Measurements from ENCODE around the gene NAALAD2. TPM values are rescaled to one million over a fixed set of nuclear protein-coding genes. Genes with fewer than 3 reads are reported as not detected.

The NAALAD2 gene
- polyA plus RNA-seq, 1 donor (not counting 4 experiments of a cell fraction or from before 2014, with no cell fraction given) = not detected

DNA sequence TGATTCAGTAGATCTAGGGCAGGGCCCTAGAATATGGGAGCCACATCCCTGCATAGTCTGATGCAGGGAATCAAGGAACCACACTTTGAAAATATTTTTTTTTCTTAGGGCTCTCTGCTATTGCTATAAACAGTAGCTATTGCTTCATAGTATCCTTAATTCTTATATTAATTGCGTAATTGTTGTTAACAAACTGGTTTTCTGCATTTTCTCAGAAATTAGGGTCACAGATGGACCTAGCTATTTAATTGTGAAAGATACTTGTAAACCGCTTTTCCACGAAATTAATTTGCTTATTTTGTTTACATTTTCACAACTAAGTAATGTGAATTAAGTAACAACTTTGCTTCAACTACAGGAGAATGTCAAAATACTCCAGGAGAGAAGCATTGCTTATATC is 34.1 kb downstream of the NAALAD2 start:
- no peak for FAIRE-seq
- dilution Hi-C loops (cut with MboI; ENCODE audit: extremely low pct_ligation_motif_present, low sequenced_read_pairs) = no loop called here

DNA sequence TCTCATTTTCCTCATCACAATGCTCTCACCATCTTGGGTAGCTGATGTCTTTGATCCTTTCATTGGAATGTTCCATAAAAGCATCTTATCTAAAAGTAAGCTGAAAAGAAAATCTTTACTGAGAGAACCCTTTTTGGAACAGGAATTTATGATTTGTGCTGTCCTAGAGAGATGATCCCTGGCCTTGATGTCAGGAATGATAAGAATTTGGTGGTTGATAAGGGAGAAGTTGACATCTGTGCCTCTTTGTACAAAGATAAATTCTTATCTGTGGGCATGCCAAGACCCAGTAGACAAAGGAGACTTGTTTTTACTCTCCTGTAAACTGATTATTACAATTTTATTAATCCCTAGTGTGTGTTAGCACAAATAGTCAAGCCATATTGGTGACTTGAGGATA is 36.9 kb downstream of the NAALAD2 start:
- Histone ChIP-seq H3K9ac (ENCODE audit: control insufficient read depth, extremely low read depth, insufficient read depth, low read length) (no peak overlapping the region), H2AFZ (ENCODE audit: control insufficient read depth, low read length) (no peak overlapping the region), H3K4me3 (ENCODE audit: control insufficient read depth in 2 of 3, extremely low read depth in 1 of 3, insufficient read depth in 2 of 3, low read depth in 1 of 3, low read length in 3 of 3) (no peak overlapping the region), H3K36me3 (ENCODE audit: control insufficient read depth in 2 of 2, extremely low read depth in 1 of 2, insufficient read depth in 2 of 2, low read length in 2 of 2) (no peaks in the 10 kb centered on the region), H3K79me2 (ENCODE audit: control insufficient read depth, insufficient read depth, low read length) (no peaks in the 10 kb centered on the region), H3K27ac (ENCODE audit: control insufficient read depth, insufficient read depth, low read length) (no peak overlapping the region), H3K9me3 (ENCODE audit: control insufficient read depth, low read depth, low read length) (no peaks in the 10 kb centered on the region), H4K20me1 (ENCODE audit: control insufficient read depth, extremely low read depth, insufficient read depth, low read length) (no peaks in the 10 kb centered on the region), H3K27me3 (ENCODE audit: control insufficient read depth, extremely low read depth, insufficient read depth, low read length) (no peaks in the 10 kb centered on the region), H3K4me1 (ENCODE audit: control insufficient read depth, extremely low read depth, insufficient read depth, low read length) (no peaks in the 10 kb centered on the region), H3K9me1 (ENCODE audit: control insufficient read depth, extremely low read depth, insufficient read depth, low read length) (no peaks in the 10 kb centered on the region), H3K4me2 (ENCODE audit: control insufficient read depth, extremely low read depth, insufficient read depth, low read depth, low read length) (no peak overlapping the region)
- dilution Hi-C loops (cut with MboI; ENCODE audit: extremely low pct_ligation_motif_present, low sequenced_read_pairs) = no loop called here
- TF ChIP-seq, protein P1, sequence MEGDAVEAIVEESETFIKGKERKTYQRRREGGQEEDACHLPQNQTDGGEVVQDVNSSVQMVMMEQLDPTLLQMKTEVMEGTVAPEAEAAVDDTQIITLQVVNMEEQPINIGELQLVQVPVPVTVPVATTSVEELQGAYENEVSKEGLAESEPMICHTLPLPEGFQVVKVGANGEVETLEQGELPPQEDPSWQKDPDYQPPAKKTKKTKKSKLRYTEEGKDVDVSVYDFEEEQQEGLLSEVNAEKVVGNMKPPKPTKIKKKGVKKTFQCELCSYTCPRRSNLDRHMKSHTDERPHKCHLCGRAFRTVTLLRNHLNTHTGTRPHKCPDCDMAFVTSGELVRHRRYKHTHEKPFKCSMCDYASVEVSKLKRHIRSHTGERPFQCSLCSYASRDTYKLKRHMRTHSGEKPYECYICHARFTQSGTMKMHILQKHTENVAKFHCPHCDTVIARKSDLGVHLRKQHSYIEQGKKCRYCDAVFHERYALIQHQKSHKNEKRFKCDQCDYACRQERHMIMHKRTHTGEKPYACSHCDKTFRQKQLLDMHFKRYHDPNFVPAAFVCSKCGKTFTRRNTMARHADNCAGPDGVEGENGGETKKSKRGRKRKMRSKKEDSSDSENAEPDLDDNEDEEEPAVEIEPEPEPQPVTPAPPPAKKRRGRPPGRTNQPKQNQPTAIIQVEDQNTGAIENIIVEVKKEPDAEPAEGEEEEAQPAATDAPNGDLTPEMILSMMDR (optimal IDR thresholded peaks at IDR 0.05 in 1 of 3, IDR thresholded peaks at IDR 0.05 in 1 of 3, conservative IDR thresholded peaks at IDR 0.05 in 1 of 3; ENCODE audit: extremely low read depth in 1 of 3, insufficient read depth in 2 of 3, low read length in 3 of 3) = no peak
- no peak for TF ChIP-seq EZH2 (IDR thresholded peaks at IDR 0.05; ENCODE audit: low read length)
- FAIRE-seq (no peak), DNase-seq (ENCODE audit: low read depth, low spot score) (no peak)

More for the DNA sequence above, 34.1 kb downstream of the NAALAD2 start:
- DNase-seq (ENCODE audit: low read depth, low spot score) = no peak
- H2AFZ ChIP-seq (ENCODE audit: control insufficient read depth, low read length) = no peak overlapping the region
- no peaks in the 10 kb centered on the region for H3K36me3 ChIP-seq (ENCODE audit: control insufficient read depth in 2 of 2, extremely low read depth in 1 of 2, insufficient read depth in 2 of 2, low read length in 2 of 2)
- no peaks in the 10 kb centered on the region for H3K9me3 ChIP-seq (ENCODE audit: control insufficient read depth, low read depth, low read length)
- TF ChIP-seq, protein P1 (optimal IDR thresholded peaks at IDR 0.05 in 1 of 3, IDR thresholded peaks at IDR 0.05 in 1 of 3, conservative IDR thresholded peaks at IDR 0.05 in 1 of 3; ENCODE audit: extremely low read depth in 1 of 3, insufficient read depth in 2 of 3, low read length in 3 of 3) = no peak
- TF ChIP-seq EZH2 (IDR thresholded peaks at IDR 0.05; ENCODE audit: low read length) = no peak
- H4K20me1 ChIP-seq (ENCODE audit: control insufficient read depth, extremely low read depth, insufficient read depth, low read length) = no peaks in the 10 kb centered on the region
- no peak overlapping the region for H3K4me2 ChIP-seq (ENCODE audit: control insufficient read depth, extremely low read depth, insufficient read depth, low read depth, low read length)
- no peaks in the 10 kb centered on the region for H3K27me3 ChIP-seq (ENCODE audit: control insufficient read depth, extremely low read depth, insufficient read depth, low read length)
- no peaks in the 10 kb centered on the region for H3K9me1 ChIP-seq (ENCODE audit: control insufficient read depth, extremely low read depth, insufficient read depth, low read length)
- no peak overlapping the region for H3K27ac ChIP-seq (ENCODE audit: control insufficient read depth, insufficient read depth, low read length)
- no peaks in the 10 kb centered on the region for H3K4me1 ChIP-seq (ENCODE audit: control insufficient read depth, extremely low read depth, insufficient read depth, low read length)
- no peak overlapping the region for H3K4me3 ChIP-seq (ENCODE audit: control insufficient read depth in 2 of 3, extremely low read depth in 1 of 3, insufficient read depth in 2 of 3, low read depth in 1 of 3, low read length in 3 of 3)
- no peaks in the 10 kb centered on the region for H3K79me2 ChIP-seq (ENCODE audit: control insufficient read depth, insufficient read depth, low read length)
- H3K9ac ChIP-seq (ENCODE audit: control insufficient read depth, extremely low read depth, insufficient read depth, low read length) = no peak overlapping the region

All from keratinocyte (primary cell).